K562 treated with DMSO at 1 percent for 24 hours (cell line): ENCODE data around the gene SPANXN5. TPM values are rescaled to one million over a fixed set of nuclear protein-coding genes. Genes with fewer than 3 reads are reported as not detected.

Experiments used
- total RNA-seq: library from RNA; unstranded; fragments of 300-600 nt; gene quantifications from 2 replicates; pipeline ENCODE4 v1.2.3, GENCODE V29; 2022; ENCODE audit warnings: low read depth; ENCODE audit not compliant: insufficient read depth

The SPANXN5 gene, protein sequence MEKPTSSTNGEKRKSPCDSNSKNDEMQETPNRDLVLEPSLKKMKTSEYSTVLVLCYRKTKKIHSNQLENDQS
- total RNA-seq = not detected in 2 replicates

GRCh38 chrX:52797327-52797726 lies at the start of gene SPANXN5:
Gene SPANXN5 (minus strand): TSS chrX:52797427. CDS start chrX:52797348, 79 bp downstream.

DNA sequence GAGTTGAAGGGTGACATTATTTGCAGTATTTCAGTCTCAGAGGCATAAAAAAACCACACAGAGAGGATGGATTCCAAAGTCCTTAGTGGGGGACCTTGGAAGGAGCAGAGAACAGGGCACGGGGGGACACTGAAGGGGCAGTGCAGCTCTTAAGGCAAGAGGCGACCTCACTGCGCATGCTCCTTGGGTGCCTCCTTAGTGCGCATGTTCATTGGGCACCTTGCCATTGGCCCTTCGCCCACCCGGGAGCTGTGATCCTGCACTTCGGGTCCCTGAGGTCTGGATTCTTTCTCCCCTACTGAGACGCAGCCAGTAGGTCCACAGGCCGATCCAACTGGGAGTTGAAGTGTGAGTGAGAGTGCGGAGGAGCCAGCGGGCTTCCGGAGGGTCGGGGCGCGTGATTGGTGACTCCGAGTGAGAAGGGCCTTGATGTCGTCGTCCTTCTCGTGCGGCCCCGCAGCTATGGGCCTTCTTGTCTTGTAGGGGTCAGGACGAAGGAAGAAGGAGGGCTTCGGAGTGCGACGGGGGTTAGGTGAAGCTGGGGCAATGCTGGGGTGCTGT lies 13.9 kb upstream of the SPANXN5 start, which contains the start of gene XAGE5:
Gene XAGE5, plus strand, starts transcription at position 223 of the 561 bp plus-strand sequence. CDS start 1,280 bp downstream, outside the sequence.

DNA sequence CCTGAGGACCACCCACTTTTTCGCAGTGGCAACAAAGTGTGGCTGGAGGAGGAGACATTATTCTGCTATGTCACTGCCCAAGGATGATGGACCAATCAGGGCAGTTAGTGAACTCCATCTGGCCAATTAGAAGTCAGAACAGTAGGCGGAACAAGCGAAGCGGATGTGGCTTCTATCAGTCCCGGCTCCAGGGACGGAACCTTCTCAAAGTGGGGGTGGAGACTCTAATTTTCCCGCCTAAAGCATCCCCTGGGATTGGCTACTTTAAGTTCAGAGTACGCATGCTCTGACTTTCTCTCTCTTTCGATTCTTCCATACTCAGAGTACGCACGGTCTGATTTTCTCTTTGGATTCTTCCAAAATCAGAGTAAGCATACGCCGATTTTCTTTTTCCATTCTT lies 46.3 kb downstream of the SPANXN5 start, which contains the start of gene SSX2B:
Gene SSX2B, plus strand, starts transcription at position 301 of the 400 bp plus-strand sequence. CDS start 1,429 bp downstream, outside the sequence.

Other genes with a start within 250 kb of the SPANXN5 start
- not detected in 2 replicates for gene SSX7, start 142.5 kb downstream of the SPANXN5 start, total RNA-seq
- gene SSX2, start 90.2 kb downstream of the SPANXN5 start, total RNA-seq = 31.4 and 65.8 TPM in 2 replicates
- 43.4 and 75.0 TPM in 2 replicates for gene SSX2B, start 46.2 kb downstream of the SPANXN5 start, total RNA-seq
- not detected in 2 replicates for gene XAGE5, start 13.9 kb upstream of the SPANXN5 start, total RNA-seq
- gene XAGE3, start 70.7 kb upstream of the SPANXN5 start, total RNA-seq = not detected in 2 replicates
- gene FAM156B, start 99.9 kb upstream of the SPANXN5 start, total RNA-seq = 12.7 and 14.6 TPM in 2 replicates
- gene FAM156A, start 161.1 kb upstream of the SPANXN5 start, total RNA-seq = 4.8 and 4.9 TPM in 2 replicates